HCT116 (cell line): Measurements from ENCODE around the gene AKAP13.

Experiments used
- ELF1 ChIP-seq: IDR thresholded peaks from 2 replicates; pipeline ENCODE4 v1.6.1; 2012; ENCODE audit warnings: low read depth, borderline replicate concordance
- EZH2 ChIP-seq: fragments of 200-600 bp; sonication (generic); IDR thresholded peaks from 2 replicates; pipeline ENCODE4 v1.6.1; 2017; ENCODE audit warnings: antibody characterized with exemption, mixed run types
- POLR2A ChIP-seq: IDR thresholded peaks from 2 replicates; pipeline ENCODE4 v1.7.0; 2011; ENCODE audit warnings: borderline replicate concordance; ENCODE audit not compliant: insufficient read depth, insufficient read length; ENCODE audit errors: extremely low read depth
- POLR2AphosphoS5 ChIP-seq: IDR thresholded peaks from 2 replicates; pipeline ENCODE4 v1.6.1; 2011; ENCODE audit warnings: mild to moderate bottlenecking, low read depth, low read length, moderate library complexity
- YY1 ChIP-seq: IDR thresholded peaks from 2 replicates; pipeline ENCODE4 v1.6.1; 2011; ENCODE audit warnings: low read length, low read depth, moderate library complexity, mild to moderate bottlenecking; ENCODE audit not compliant: insufficient replicate concordance; ENCODE audit errors: extremely low read depth
- TF ChIP-seq, protein P1 (sequence below), 3 experiments: fragments of 200-600 bp in 1 of 3; sonication (generic) in 1 of 3; IDR thresholded peaks in 2 of 3; conservative IDR thresholded peaks in 1 of 3; 2 replicates each; pipeline ENCODE4 v1.5.1; 2012 to 2017; ENCODE audit warnings: low read depth in 2 of 3, low read length in 2 of 3, antibody characterized with exemption in 1 of 3, borderline replicate concordance in 1 of 3, control low read depth in 1 of 3, mild to moderate bottlenecking in 1 of 3, mixed read lengths in 1 of 3, mixed run types in 1 of 3, moderate library complexity in 1 of 3; ENCODE audit not compliant: insufficient read depth in 1 of 3
- TF ChIP-seq, protein P2 (sequence below): IDR thresholded peaks from 2 replicates; pipeline ENCODE4 v1.6.1; 2012

DNA sequence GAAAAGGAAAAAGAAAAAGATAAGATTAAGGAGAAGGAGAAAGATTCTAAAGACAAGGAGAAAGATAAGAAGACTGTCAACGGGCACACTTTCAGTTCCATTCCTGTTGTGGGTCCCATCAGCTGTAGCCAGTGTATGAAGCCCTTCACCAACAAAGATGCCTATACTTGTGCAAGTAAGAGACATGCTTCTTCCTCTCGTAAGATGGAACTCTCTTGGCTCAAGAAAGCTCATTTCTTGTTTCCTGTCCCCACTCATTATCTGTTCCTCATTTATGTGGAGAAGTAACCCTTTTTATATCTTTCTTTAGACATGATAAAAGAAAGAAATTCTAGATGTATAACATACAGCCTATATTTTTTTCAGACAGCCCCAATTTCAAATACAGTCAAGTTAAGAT, 312.9 kb downstream of the AKAP13 start:
- TF ChIP-seq, protein P1, sequence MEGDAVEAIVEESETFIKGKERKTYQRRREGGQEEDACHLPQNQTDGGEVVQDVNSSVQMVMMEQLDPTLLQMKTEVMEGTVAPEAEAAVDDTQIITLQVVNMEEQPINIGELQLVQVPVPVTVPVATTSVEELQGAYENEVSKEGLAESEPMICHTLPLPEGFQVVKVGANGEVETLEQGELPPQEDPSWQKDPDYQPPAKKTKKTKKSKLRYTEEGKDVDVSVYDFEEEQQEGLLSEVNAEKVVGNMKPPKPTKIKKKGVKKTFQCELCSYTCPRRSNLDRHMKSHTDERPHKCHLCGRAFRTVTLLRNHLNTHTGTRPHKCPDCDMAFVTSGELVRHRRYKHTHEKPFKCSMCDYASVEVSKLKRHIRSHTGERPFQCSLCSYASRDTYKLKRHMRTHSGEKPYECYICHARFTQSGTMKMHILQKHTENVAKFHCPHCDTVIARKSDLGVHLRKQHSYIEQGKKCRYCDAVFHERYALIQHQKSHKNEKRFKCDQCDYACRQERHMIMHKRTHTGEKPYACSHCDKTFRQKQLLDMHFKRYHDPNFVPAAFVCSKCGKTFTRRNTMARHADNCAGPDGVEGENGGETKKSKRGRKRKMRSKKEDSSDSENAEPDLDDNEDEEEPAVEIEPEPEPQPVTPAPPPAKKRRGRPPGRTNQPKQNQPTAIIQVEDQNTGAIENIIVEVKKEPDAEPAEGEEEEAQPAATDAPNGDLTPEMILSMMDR (IDR thresholded peaks at IDR 0.05 in 2 of 3, conservative IDR thresholded peaks at IDR 0.05 in 1 of 3; ENCODE audit: borderline replicate concordance in 1 of 3, insufficient read depth in 1 of 3, low read depth in 2 of 3, low read length in 2 of 3): no peak
- TF ChIP-seq, protein P2, sequence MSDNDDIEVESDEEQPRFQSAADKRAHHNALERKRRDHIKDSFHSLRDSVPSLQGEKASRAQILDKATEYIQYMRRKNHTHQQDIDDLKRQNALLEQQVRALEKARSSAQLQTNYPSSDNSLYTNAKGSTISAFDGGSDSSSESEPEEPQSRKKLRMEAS: no peak
- TF ChIP-seq EZH2: no peak
- no peak for TF ChIP-seq POLR2A
- TF ChIP-seq POLR2AphosphoS5: no peak
- TF ChIP-seq ELF1: no peak
- TF ChIP-seq YY1: no peak
